HEK293 (cell line): ENCODE data around the gene CLTB.

Source experiments
- CTCF ChIA-PET: fragments of 350-600 bp; formaldehyde crosslinking; extraction: SDS; loops from one replicate; lab custom pipeline; 2021; ENCODE audit warnings: antibody characterized with exemption; lab: Yijun Ruan, JAX
- POLR2A ChIA-PET: fragments of 300-600 bp; formaldehyde crosslinking; extraction: SDS; loops from one replicate; lab custom pipeline; 2020; ENCODE audit warnings: antibody characterized with exemption, inconsistent platforms; lab: Yijun Ruan, JAX
- H3K27ac ChIP-seq: fragments of 200-500 bp; sonication (Bioruptor generic); 2 replicates; pipeline ENCODE4 v1.5.1; 2014; ENCODE audit warnings: low read depth, low read length, control low read depth, inconsistent platforms; ENCODE audit errors: extremely low read depth
- H3K36me3 ChIP-seq, 2 experiments: fragments of 200-500 bp in 1 of 2; sonication (Bioruptor generic) in 1 of 2; 1 replicate in 1 of 2; 2 replicates in 1 of 2; pipeline ENCODE4 v1.5.1; 2014 to 2017; ENCODE audit warnings: inconsistent platforms in 2 of 2, low read length in 2 of 2; ENCODE audit not compliant: control insufficient read depth in 2 of 2, insufficient read depth in 1 of 2
- H3K4me1 ChIP-seq: fragments of 200-500 bp; sonication (Bioruptor generic); 2 replicates; pipeline ENCODE4 v1.5.1; 2014; ENCODE audit warnings: mild to moderate bottlenecking, low read length, inconsistent platforms; ENCODE audit not compliant: control insufficient read depth, insufficient read depth
- H3K4me3 ChIP-seq: 2 replicates; pipeline ENCODE4 v1.5.1; 2011; ENCODE audit warnings: low read depth, mild to moderate bottlenecking, control low read depth, low read length, moderate library complexity
- H3K9me3 ChIP-seq: fragments of 200-500 bp; sonication (Bioruptor generic); 2 replicates; pipeline ENCODE4 v1.5.1; 2014; ENCODE audit warnings: low read depth, low read length, inconsistent platforms; ENCODE audit not compliant: control insufficient read depth, insufficient read depth
- GLI2 ChIP-seq: fragments of 450-650 bp; formaldehyde crosslinking; IDR thresholded peaks from 2 replicates; pipeline ENCODE4; 2017; ENCODE audit warnings: missing biosample characterization, missing genetic modification characterization, low read depth, borderline replicate concordance
- SCRT2 ChIP-seq: fragments of 450-650 bp; formaldehyde crosslinking; IDR thresholded peaks from 2 replicates; pipeline ENCODE4 v1.5.1; 2016; ENCODE audit warnings: missing biosample characterization, missing genetic modification characterization
- SP7 ChIP-seq: fragments of 450-650 bp; formaldehyde crosslinking; IDR thresholded peaks from 2 replicates; pipeline ENCODE4 v1.5.1; 2016; ENCODE audit warnings: missing biosample characterization, missing genetic modification characterization
- ZEB2 ChIP-seq: fragments of 450-650 bp; formaldehyde crosslinking; IDR thresholded peaks from 2 replicates; pipeline ENCODE4 v1.5.1; 2016; ENCODE audit warnings: missing biosample characterization, missing genetic modification characterization
- ZIC2 ChIP-seq: fragments of 450-650 bp; formaldehyde crosslinking; IDR thresholded peaks from 2 replicates; pipeline ENCODE4 v1.5.1; 2016; ENCODE audit warnings: missing biosample characterization, missing genetic modification characterization
- ZNF157 ChIP-seq: fragments of 450-650 bp; formaldehyde crosslinking; IDR thresholded peaks from 2 replicates; pipeline ENCODE4 v1.5.1; 2016; ENCODE audit warnings: missing biosample characterization, missing genetic modification characterization
- ZNF175 ChIP-seq: fragments of 450-650 bp; formaldehyde crosslinking; IDR thresholded peaks from 2 replicates; pipeline ENCODE4 v1.5.1; 2016; ENCODE audit warnings: missing biosample characterization, missing genetic modification characterization
- ZNF19 ChIP-seq: fragments of 450-650 bp; formaldehyde crosslinking; IDR thresholded peaks from 2 replicates; pipeline ENCODE4; 2016; ENCODE audit warnings: missing biosample characterization, missing genetic modification characterization, low read depth
- ZNF24 ChIP-seq: fragments of 450-650 bp; formaldehyde crosslinking; IDR thresholded peaks from 2 replicates; pipeline ENCODE4 v1.5.1; 2016; ENCODE audit warnings: missing biosample characterization, missing genetic modification characterization
- ZNF37A ChIP-seq: fragments of 450-650 bp; IDR thresholded peaks from 2 replicates; pipeline ENCODE4 v1.5.1; 2018; ENCODE audit warnings: missing biosample characterization, missing genetic modification characterization
- ZNF426 ChIP-seq: fragments of 450-650 bp; formaldehyde crosslinking; IDR thresholded peaks from 2 replicates; pipeline ENCODE4 v1.5.1; 2017; ENCODE audit warnings: missing biosample characterization, missing genetic modification characterization, mild to moderate bottlenecking, inconsistent platforms, moderate library complexity
- ZNF558 ChIP-seq: fragments of 450-650 bp; formaldehyde crosslinking; IDR thresholded peaks from 2 replicates; pipeline ENCODE4 v1.5.1; 2016; ENCODE audit warnings: missing biosample characterization, missing genetic modification characterization
- ZNF561 ChIP-seq: fragments of 450-650 bp; IDR thresholded peaks from 2 replicates; pipeline ENCODE4 v1.5.1; 2018; ENCODE audit warnings: missing biosample characterization, missing genetic modification characterization, borderline replicate concordance
- ZNF596 ChIP-seq: fragments of 450-650 bp; IDR thresholded peaks from 2 replicates; pipeline ENCODE4 v1.5.0; 2018; ENCODE audit warnings: missing biosample characterization, mild to moderate bottlenecking, missing genetic modification characterization, moderate library complexity
- ZNF624 ChIP-seq: fragments of 450-650 bp; formaldehyde crosslinking; IDR thresholded peaks from 2 replicates; pipeline ENCODE4 v1.5.1; 2017; ENCODE audit warnings: missing biosample characterization, missing genetic modification characterization
- ZNF660 ChIP-seq: fragments of 450-650 bp; IDR thresholded peaks from 2 replicates; pipeline ENCODE4 v1.5.1; 2018; ENCODE audit warnings: missing biosample characterization, mild to moderate bottlenecking, missing genetic modification characterization
- ZNF792 ChIP-seq: fragments of 450-650 bp; formaldehyde crosslinking; IDR thresholded peaks from 2 replicates; pipeline ENCODE4 v1.5.1; 2016; ENCODE audit warnings: missing biosample characterization, missing genetic modification characterization
- TF ChIP-seq, protein P1 (sequence below): sonication (generic); formaldehyde crosslinking; IDR thresholded peaks from 2 replicates; pipeline ENCODE4 v1.8.1; 2022; ENCODE audit warnings: mild to moderate bottlenecking, moderate library complexity, missing genetic modification reagents
- TF ChIP-seq, protein P2 (sequence below): fragments of 450-650 bp; IDR thresholded peaks from 2 replicates; pipeline ENCODE4 v1.5.1; 2018; ENCODE audit warnings: missing biosample characterization, missing genetic modification characterization
- TF ChIP-seq, protein P3 (sequence below): IDR thresholded peaks from 2 replicates; pipeline ENCODE4 v1.6.1; 2011; ENCODE audit warnings: mild to moderate bottlenecking, low read depth, low read length, borderline replicate concordance
- TF ChIP-seq, protein P4 (sequence below): fragments of 450-650 bp; formaldehyde crosslinking; IDR thresholded peaks from 2 replicates; pipeline ENCODE4 v1.5.1; 2016; ENCODE audit warnings: missing biosample characterization, missing genetic modification characterization
- TF ChIP-seq, protein P5 (sequence below): fragments of 450-650 bp; formaldehyde crosslinking; IDR thresholded peaks from 2 replicates; pipeline ENCODE4 v1.5.1; 2016; ENCODE audit warnings: missing biosample characterization, missing genetic modification characterization

CLTB gene

DNA sequence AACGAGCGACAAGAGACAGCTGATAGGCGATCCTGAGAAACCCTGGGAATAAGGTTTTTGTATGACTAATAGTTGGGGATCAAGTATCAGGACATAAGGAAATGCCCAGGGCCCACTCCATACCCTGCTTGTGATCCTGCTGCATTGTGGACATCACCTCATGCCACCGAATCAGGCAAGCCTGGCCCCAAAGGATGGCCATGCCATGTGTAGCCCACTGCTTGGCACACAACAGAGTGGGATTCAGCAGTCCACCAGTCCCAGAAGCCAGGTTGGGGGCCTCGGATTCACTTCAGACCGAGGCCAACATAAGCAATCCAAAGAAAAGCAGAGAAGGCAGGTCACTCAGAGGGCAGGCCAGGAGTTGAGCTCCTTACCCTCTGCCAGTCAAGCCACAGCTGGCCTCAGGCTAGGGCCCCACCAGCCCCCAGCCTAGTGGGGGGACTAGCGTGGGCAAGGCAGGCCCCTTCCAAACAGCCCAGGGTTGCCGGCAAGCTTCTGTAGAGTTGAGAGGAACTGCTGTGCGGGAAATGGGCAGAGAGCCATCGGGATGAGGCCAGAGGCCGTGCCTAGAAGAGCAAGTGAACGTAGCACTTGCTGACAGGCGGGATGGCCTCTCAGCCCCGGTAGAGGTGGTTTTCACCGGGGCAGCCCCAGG lies 33.0 kb downstream of the CLTB start:
- ChIA-PET CTCF (no interaction called here), POLR2A (interaction anchor here (1.2 to 1.5 kb wide), 2 partner anchors 11 to 21 kb away, joined by 3 read pairs; no protein-coding TSS in a partner anchor)
- Histone ChIP-seq H3K27ac (no peak overlapping the region), H3K36me3 (peaks cover 0 to 70% of the 10 kb centered on the region in 2 experiments; a peak in 2 of 3 replicates), H3K4me1 (no peaks in the 10 kb centered on the region), H3K4me3 (no peak overlapping the region), H3K9me3 (no peaks in the 10 kb centered on the region)
- TF ChIP-seq, protein P1, sequence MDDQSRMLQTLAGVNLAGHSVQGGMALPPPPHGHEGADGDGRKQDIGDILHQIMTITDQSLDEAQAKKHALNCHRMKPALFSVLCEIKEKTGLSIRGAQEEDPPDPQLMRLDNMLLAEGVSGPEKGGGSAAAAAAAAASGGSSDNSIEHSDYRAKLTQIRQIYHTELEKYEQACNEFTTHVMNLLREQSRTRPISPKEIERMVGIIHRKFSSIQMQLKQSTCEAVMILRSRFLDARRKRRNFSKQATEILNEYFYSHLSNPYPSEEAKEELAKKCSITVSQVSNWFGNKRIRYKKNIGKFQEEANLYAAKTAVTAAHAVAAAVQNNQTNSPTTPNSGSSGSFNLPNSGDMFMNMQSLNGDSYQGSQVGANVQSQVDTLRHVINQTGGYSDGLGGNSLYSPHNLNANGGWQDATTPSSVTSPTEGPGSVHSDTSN (CRISPR knock-in tag), result no peak
- TF ChIP-seq ZNF24, result no peak
- no peak for TF ChIP-seq SP7 (tag by site-specific recombination)
- TF ChIP-seq, protein P2, sequence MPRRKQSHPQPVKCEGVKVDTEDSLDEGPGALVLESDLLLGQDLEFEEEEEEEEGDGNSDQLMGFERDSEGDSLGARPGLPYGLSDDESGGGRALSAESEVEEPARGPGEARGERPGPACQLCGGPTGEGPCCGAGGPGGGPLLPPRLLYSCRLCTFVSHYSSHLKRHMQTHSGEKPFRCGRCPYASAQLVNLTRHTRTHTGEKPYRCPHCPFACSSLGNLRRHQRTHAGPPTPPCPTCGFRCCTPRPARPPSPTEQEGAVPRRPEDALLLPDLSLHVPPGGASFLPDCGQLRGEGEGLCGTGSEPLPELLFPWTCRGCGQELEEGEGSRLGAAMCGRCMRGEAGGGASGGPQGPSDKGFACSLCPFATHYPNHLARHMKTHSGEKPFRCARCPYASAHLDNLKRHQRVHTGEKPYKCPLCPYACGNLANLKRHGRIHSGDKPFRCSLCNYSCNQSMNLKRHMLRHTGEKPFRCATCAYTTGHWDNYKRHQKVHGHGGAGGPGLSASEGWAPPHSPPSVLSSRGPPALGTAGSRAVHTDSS (tag by site-specific recombination), result no peak
- no peak for TF ChIP-seq ZNF19 (tag by site-specific recombination)
- TF ChIP-seq ZNF596, result no peak
- no peak for TF ChIP-seq GLI2 (tag by site-specific recombination)
- no peak for TF ChIP-seq ZNF426
- TF ChIP-seq, protein P3, sequence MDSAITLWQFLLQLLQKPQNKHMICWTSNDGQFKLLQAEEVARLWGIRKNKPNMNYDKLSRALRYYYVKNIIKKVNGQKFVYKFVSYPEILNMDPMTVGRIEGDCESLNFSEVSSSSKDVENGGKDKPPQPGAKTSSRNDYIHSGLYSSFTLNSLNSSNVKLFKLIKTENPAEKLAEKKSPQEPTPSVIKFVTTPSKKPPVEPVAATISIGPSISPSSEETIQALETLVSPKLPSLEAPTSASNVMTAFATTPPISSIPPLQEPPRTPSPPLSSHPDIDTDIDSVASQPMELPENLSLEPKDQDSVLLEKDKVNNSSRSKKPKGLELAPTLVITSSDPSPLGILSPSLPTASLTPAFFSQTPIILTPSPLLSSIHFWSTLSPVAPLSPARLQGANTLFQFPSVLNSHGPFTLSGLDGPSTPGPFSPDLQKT, result no peak
- TF ChIP-seq, protein P4, sequence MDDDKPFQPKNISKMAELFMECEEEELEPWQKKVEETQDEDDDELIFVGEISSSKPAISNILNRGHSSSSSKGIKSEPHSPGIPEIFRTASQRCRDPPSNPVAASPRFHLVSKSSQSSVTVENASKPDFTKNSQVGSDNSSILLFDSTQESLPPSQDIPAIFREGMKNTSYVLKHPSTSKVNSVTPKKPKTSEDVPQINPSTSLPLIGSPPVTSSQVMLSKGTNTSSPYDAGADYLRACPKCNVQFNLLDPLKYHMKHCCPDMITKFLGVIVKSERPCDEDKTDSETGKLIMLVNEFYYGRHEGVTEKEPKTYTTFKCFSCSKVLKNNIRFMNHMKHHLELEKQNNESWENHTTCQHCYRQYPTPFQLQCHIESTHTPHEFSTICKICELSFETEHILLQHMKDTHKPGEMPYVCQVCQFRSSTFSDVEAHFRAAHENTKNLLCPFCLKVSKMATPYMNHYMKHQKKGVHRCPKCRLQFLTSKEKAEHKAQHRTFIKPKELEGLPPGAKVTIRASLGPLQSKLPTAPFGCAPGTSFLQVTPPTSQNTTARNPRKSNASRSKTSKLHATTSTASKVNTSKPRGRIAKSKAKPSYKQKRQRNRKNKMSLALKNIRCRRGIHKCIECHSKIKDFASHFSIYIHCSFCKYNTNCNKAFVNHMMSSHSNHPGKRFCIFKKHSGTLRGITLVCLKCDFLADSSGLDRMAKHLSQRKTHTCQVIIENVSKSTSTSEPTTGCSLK (tag by site-specific recombination), result no peak
- no peak for TF ChIP-seq ZNF624 (tag by site-specific recombination)
- TF ChIP-seq ZNF175 (tag by site-specific recombination), result no peak

DNA sequence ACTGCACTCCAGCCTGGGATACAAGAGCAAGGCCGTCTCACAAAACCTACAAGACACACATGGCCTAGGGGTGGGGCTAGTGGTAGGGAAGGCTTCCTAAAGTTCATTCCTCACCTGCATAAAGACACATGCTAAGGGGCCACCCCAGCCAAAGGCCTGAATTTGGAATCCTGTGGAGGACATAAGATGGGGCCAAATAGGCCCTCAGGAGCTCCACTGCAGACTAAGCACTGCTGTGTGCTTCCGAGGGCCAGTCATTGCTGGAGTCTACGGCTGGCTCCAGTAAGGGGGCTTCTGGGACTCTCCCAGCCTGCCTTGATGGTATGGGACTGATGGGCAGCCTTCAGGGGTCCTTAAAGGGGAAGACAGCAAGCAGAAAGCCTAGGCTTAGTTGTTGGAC lies 33.6 kb downstream of the CLTB start:
- TF ChIP-seq ZNF558 (no peak), ZNF561 (tag by site-specific recombination) (no peak), ZIC2 (tag by site-specific recombination) (no peak), ZNF792 (tag by site-specific recombination) (no peak), ZEB2 (no peak), ZNF157 (tag by site-specific recombination) (no peak), ZNF660 (tag by site-specific recombination) (no peak), ZNF37A (no peak), SCRT2 (no peak)
- TF ChIP-seq, protein P5, sequence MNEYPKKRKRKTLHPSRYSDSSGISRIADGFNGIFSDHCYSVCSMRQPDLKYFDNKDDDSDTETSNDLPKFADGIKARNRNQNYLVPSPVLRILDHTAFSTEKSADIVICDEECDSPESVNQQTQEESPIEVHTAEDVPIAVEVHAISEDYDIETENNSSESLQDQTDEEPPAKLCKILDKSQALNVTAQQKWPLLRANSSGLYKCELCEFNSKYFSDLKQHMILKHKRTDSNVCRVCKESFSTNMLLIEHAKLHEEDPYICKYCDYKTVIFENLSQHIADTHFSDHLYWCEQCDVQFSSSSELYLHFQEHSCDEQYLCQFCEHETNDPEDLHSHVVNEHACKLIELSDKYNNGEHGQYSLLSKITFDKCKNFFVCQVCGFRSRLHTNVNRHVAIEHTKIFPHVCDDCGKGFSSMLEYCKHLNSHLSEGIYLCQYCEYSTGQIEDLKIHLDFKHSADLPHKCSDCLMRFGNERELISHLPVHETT (tag by site-specific recombination), result no peak
- TF ChIP-seq, protein P1 (CRISPR knock-in tag), result no peak
- TF ChIP-seq, protein P3, result no peak
- Histone ChIP-seq H3K4me1 (no peaks in the 10 kb centered on the region), H3K9me3 (no peaks in the 10 kb centered on the region), H3K4me3 (no peak overlapping the region), H3K27ac (no peak overlapping the region), H3K36me3 (peaks cover 0 to 70% of the 10 kb centered on the region in 2 experiments; a peak in 2 of 3 replicates)
- ChIA-PET CTCF (no interaction called here), POLR2A (interaction anchor here (0.5 to 1.5 kb wide), 2 partner anchors 10 to 31 kb away, joined by 3 read pairs; no protein-coding TSS in a partner anchor)
